Stimulated activated CD8-positive, alpha-beta memory T cell treated with anti-CD3 and anti-CD28 coated beads, Interleukin-7, amount 100 ng/mL, for 4 hours (primary cell): ENCODE measurements around the gene MRPS34.

Experiments used
- DNase-seq, 2 donors: peaks; one replicate each; pipeline ENCODE4 v3.0.0-alpha.2; 2020; ENCODE audit warnings: low read depth in 2 of 2

MRPS34 gene

DNA sequence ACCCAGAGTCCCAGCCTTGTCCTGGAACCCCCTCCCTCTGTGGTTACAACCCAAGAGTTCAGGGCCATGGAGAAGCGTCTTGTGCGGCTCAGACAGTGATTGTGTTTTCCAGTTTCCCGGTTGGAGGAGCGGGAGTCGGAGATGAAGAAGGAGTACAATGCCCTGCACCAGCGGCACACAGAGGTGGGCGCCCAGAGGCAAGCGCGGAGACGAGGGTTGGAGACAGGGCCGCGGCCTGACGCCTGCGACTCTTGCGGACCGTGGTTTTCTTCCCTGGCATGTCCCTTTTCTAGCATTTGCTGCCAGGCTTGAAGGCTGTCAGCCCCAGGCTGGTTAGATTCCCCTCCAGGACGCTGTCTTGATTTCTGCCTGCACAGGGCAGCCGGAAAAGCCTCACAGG lies 43.9 kb downstream of the MRPS34 start:
- no peak for DNase-seq

DNA sequence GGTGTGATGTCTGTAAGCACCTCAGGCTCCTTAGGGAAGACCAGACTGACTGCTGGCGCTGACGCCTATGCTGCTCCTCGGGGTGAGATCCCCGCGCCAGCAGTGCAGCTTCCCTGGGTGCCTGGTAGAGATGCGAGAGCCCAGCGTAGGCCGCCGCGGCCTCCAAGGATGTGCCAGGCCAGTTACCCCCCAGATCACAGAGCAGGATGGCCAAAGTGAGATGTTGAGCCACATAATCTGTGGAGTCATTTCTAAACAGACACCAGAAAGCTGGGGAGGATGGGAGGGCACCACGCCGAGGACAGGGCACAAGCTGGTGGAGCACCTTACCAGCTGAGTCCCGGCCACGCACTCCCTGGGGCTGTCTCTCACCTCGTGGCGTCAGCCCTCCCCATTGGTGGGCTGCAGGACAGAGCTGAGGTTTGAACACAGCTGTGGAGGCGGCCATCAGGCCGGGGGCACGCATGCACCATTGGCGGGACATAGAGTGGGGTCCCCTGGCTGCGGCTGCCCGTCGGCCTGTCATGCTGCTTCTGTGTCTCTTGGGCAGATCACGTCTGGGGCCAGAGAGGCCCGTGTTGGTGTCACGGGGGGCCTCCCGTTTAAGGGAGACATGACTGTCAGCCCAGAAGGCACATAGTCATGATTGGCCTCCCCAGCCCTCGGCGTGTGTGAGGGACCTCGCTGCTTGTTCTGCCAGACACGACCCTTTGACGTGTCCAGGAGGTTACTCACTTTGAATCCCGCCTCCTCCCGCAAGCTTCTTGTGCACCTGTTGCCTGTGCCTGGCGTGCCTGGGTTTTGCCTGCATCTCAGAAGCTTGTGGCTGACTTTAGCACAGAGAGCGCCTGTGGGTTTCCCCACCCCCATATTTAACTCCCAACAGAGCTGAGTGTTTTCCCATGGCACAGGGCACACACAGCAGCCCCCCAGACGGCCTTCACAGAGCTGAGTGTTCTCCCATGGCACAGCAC lies 45.0 kb downstream of the MRPS34 start:
- DNase-seq = no peak

DNA sequence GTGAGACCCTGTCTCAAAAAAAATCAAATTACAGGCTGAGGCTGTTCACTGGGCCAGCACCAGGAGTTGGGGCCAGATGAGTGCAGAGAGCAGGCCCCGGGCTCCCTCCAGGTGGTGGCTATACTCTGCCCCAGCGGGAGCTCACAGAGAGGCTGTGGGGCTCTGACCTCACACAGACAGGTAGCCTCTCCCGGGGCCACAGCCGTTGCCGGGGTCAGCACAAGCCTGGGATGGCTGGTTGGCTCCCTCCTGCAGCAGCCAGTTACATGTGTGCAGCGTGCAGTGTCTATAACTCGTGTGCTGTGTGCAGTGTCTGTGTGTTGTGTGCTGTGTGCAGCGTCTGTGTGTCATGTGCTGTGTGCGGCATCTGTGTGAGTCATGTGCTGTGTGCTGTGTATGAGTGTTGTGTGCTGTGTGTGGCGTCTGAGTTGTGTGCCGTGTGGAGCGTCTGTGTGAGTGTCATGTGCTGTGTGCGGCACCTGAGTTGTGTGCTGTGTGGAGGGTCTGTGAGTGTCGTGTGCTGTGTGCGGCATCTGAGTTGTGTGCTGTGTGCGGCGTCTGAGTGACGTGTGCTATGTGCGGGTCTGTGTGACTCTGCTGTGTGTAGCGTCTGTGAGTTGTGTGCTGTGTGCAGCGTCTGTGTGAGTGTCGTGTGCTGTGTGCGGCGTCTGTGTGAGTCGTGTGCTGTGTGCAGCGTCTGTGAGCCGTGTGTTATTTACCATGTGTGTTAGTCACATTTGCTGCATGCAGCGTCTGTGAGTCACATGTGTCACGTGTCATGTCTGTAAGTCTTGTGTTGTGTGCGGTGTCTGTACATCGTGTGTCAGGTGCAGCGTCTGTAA lies 46.1 kb downstream of the MRPS34 start:
- DNase-seq = no peak

DNA sequence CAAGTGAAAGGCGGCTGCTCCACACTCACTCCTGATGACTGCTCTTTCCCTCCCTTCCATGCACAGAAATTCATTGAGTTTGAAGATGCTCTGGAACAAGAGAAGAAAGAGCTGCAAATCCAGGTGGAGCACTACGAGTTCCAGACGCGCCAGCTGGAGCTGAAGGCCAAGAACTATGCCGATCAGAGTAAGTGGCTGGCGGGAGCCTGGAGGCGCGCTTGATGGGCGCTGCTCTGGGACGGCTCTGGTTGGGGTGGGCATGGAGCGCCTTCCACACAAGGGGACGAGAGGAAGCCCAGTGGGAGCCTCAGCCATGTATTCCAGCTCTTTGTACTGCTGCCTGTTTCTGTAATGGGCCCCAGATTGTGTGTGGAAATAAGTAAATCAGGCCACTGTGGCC lies 48.4 kb downstream of the MRPS34 start:
- no peak for DNase-seq

DNA sequence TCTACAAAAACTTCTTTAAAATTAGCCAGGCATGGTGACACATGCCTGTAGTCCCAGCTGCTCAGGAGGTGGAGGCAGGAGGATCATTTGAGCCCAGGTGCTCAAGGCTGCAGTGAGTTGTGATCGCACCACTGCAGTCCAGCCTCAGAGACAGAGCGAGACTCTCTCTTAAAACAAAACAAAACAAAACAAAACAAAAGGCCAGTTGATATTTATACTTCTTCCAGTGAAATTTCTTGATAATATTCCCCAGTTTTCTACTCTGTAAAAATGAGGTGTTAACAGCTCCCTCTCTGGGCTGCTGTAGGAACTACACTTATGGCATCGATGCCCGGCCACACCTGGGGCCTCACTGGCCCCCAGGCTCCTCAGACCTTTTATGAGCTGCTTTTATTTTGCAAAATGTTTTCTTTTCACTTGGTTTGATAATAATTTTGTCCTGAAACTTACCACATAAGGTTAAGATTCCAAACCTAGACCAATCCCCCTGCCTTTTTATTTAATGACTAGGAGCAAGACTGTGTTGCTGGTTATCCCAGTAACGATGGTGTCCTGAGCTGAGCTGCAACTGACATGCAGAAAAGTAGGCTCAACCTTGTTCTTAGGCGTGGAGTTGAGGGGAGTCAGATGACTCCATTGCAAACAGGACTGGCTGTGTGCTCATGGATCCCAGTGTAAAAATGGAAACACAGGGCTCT lies 49.3 kb downstream of the MRPS34 start:
- DNase-seq = no peak
